ENCODE measurements around the gene NSD1.
"Not testable (repeated sequence)": the region's sequence is repeated elsewhere in the genome, so short reads cannot be mapped to it uniquely, and the experiment has no call there.

Gene NSD1

GRCh38 chr5:177126771-177127170 is 6.8 kb upstream of the NSD1 start:
- no peak for DNase-seq (ENCODE audit: low read depth)

GRCh38 chr5:177128551-177128981 is 5.0 kb upstream of the NSD1 start:
- no peak for DNase-seq (ENCODE audit: low read depth)

GRCh38 chr5:177130211-177131018 is 3.2 kb upstream of the NSD1 start:
- DNase-seq (ENCODE audit: low read depth): no peak

GRCh38 chr5:177131019-177131320 is 2.6 kb upstream of the NSD1 start:
- no peak for DNase-seq (ENCODE audit: low read depth)

- no peak for DNase-seq (ENCODE audit: low read depth)
Measured at GRCh38 chr5:177131352-177132135, 2.0 kb upstream of the NSD1 start.

GRCh38 chr5:177132136-177133095 is 1.2 kb upstream of the NSD1 start:
- peak; percentile 14 for DNase-seq (ENCODE audit: low read depth)

GRCh38 chr5:177133853-177134696 is 502 bp downstream of the NSD1 start:
- peak; percentile 32 for DNase-seq (ENCODE audit: low read depth)

- no peak for DNase-seq (ENCODE audit: low read depth)
Measured at GRCh38 chr5:177134697-177135225, 1.2 kb downstream of the NSD1 start.

- DNase-seq (ENCODE audit: low read depth): no peak
Measured at GRCh38 chr5:177140312-177140711, 6.7 kb downstream of the NSD1 start.

GRCh38 chr5:177141496-177141895 is 7.9 kb downstream of the NSD1 start:
- no peak for DNase-seq (ENCODE audit: low read depth)

- no peak for DNase-seq (ENCODE audit: low read depth)
Measured at GRCh38 chr5:177142098-177142611, 8.6 kb downstream of the NSD1 start.

- DNase-seq (ENCODE audit: low read depth): no peak
Measured at GRCh38 chr5:177142778-177143177, 9.2 kb downstream of the NSD1 start.

GRCh38 chr5:177146891-177147638 is 13.5 kb downstream of the NSD1 start:
- DNase-seq (ENCODE audit: low read depth): no peak

- not testable (repeated sequence) for DNase-seq (ENCODE audit: low read depth)
Measured at GRCh38 chr5:177150061-177150460, 16.5 kb downstream of the NSD1 start.

GRCh38 chr5:177154003-177154643 is 20.6 kb downstream of the NSD1 start:
- DNase-seq (ENCODE audit: low read depth): no peak

GRCh38 chr5:177162379-177162778 is 28.8 kb downstream of the NSD1 start:
- DNase-seq (ENCODE audit: low read depth): no peak

GRCh38 chr5:177163500-177163899 is 29.9 kb downstream of the NSD1 start:
- no peak for DNase-seq (ENCODE audit: low read depth)

GRCh38 chr5:177169271-177169670 is 35.7 kb downstream of the NSD1 start:
- DNase-seq (ENCODE audit: low read depth): no peak

- no peak for DNase-seq (ENCODE audit: low read depth)
Measured at GRCh38 chr5:177171961-177172360, 38.4 kb downstream of the NSD1 start.

GRCh38 chr5:177175336-177175735 is 41.8 kb downstream of the NSD1 start:
- no peak for DNase-seq (ENCODE audit: low read depth)
